ENCODE measurements around the gene S1PR1. TPM values are rescaled to one million over a fixed set of nuclear protein-coding genes. Genes with fewer than 3 reads are reported as not detected.

The S1PR1 gene
- total RNA-seq, 1 experiment from 2014 or later: 1.1 TPM

DNA sequence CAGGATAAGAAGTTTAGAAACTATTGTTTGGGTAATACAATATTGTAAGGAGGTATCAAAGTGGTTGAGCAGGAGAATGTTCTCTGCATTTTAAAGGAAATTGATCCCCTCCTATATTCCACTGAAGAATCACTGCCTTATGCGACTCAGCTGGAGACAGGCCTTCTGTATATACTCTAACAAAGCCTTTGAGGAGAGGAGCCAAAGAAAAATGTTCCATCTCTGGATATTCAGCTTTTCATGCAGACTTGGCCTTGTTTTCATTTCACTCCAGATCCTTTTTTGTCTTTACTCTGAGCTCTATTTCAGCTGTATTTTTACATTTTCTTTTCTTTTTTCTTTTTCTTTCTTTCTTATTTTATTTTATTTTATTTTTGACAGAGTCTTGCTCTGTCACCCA is 42.1 kb upstream of the S1PR1 start:
- no peaks in the 10 kb centered on the region for H3K9me3 ChIP-seq (ENCODE audit: low read depth, low read length, poor library complexity, severe bottlenecking)
- H3K36me3 ChIP-seq (ENCODE audit: insufficient read depth, low read length, poor library complexity, severe bottlenecking): no peaks in the 10 kb centered on the region
- H3K4me3 ChIP-seq (ENCODE audit: low read depth, low read length, poor library complexity, severe bottlenecking): no peak overlapping the region
- no peak for DNase-seq (ENCODE audit: low spot score)
- H3K27me3 ChIP-seq (replicated peaks; ENCODE audit: insufficient read depth, low read depth, low read length, poor library complexity): no peaks in the 10 kb centered on the region
- H3K4me1 ChIP-seq (ENCODE audit: insufficient read depth, low read length, poor library complexity, severe bottlenecking): no peaks in the 10 kb centered on the region
- ChIA-PET CTCF (no interaction called here), POLR2A (ENCODE audit: low non-redundant PET) (no interaction called here)
- TF ChIP-seq EZH2 (IDR thresholded peaks at IDR 0.05; ENCODE audit: borderline replicate concordance, low read depth, low read length, poor library complexity, severe bottlenecking): no peak
- no TSS peak for BruUV-seq (replicated peaks)
- H3K27ac ChIP-seq (ENCODE audit: low read depth, low read length, poor library complexity, severe bottlenecking): no peak overlapping the region
- intact Hi-C loops (cut with micrococcal nuclease; ENCODE audit: unreplicated experiment): no loop called here

GRCh38 chr1:101196668-101197067 is 40.2 kb upstream of the S1PR1 start:
- CTCF ChIA-PET: no interaction called here
- H3K4me3 ChIP-seq (ENCODE audit: low read depth, low read length, poor library complexity, severe bottlenecking): no peak overlapping the region
- no peak for DNase-seq (ENCODE audit: low spot score)
- no peaks in the 10 kb centered on the region for H3K36me3 ChIP-seq (ENCODE audit: insufficient read depth, low read length, poor library complexity, severe bottlenecking)
- POLR2A ChIA-PET (ENCODE audit: low non-redundant PET): no interaction called here
- intact Hi-C loops (cut with micrococcal nuclease; ENCODE audit: unreplicated experiment): no loop called here
- H3K27ac ChIP-seq (ENCODE audit: low read depth, low read length, poor library complexity, severe bottlenecking): no peak overlapping the region
- no peaks in the 10 kb centered on the region for H3K4me1 ChIP-seq (ENCODE audit: insufficient read depth, low read length, poor library complexity, severe bottlenecking)
- no TSS peak for BruUV-seq (replicated peaks)
- TF ChIP-seq EZH2 (IDR thresholded peaks at IDR 0.05; ENCODE audit: borderline replicate concordance, low read depth, low read length, poor library complexity, severe bottlenecking): no peak
- TF ChIP-seq CTCF (conservative IDR thresholded peaks at IDR 0.05; ENCODE audit: low read depth, low read length): no peak
- no peaks in the 10 kb centered on the region for H3K9me3 ChIP-seq (ENCODE audit: low read depth, low read length, poor library complexity, severe bottlenecking)
- no peaks in the 10 kb centered on the region for H3K27me3 ChIP-seq (replicated peaks; ENCODE audit: insufficient read depth, low read depth, low read length, poor library complexity)

DNA sequence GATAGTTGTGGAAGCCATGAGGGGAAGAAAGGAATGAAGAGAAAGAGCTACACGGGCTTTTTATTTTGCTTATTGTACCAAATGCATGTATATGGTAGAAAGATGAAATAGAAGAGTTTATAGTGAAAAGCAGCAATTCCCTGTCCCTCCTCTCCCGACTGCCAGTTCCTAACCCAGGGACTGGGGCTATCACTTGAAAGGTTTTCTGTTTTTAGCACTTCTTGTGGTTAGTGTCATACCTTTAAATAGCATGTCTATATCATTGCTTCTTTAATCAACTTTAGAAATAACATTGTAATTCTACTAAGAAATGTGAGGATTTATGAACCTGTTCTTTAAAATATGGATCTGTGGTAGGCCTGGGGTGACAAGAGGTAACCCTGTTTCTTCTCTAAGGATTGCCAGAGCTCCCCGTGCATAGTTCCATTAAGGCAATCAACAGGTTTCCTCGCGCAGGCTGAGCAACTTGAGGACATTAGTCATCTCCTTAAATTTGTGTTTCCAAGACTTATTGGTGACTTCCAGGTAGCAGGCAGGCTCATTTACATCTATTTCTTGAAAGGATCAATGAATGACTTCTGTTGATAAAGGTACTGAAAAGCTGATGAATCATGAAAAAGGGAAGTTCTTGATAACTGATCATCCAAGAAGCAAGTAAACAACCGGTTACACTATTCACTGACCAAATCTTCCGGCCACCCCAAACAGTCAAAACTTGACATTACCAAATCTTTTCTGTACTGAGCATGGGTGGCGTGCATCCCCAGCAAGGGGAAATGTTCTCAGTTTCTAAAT is 37.8 kb upstream of the S1PR1 start:
- Histone ChIP-seq H3K4me3 (ENCODE audit: low read depth, low read length, poor library complexity, severe bottlenecking) (no peak overlapping the region), H3K27me3 (replicated peaks; ENCODE audit: insufficient read depth, low read depth, low read length, poor library complexity) (no peaks in the 10 kb centered on the region), H3K36me3 (ENCODE audit: insufficient read depth, low read length, poor library complexity, severe bottlenecking) (no peaks in the 10 kb centered on the region), H3K9me3 (ENCODE audit: low read depth, low read length, poor library complexity, severe bottlenecking) (no peaks in the 10 kb centered on the region), H3K4me1 (ENCODE audit: insufficient read depth, low read length, poor library complexity, severe bottlenecking) (no peaks in the 10 kb centered on the region), H3K27ac (ENCODE audit: low read depth, low read length, poor library complexity, severe bottlenecking) (no peak overlapping the region)
- BruUV-seq (replicated peaks): no TSS peak
- intact Hi-C loops (cut with micrococcal nuclease; ENCODE audit: unreplicated experiment): no loop called here
- POLR2A ChIA-PET (ENCODE audit: low non-redundant PET): no interaction called here
- DNase-seq (ENCODE audit: low spot score): no peak
- CTCF ChIA-PET: no interaction called here
- no peak for TF ChIP-seq EZH2 (IDR thresholded peaks at IDR 0.05; ENCODE audit: borderline replicate concordance, low read depth, low read length, poor library complexity, severe bottlenecking)
- no peak for TF ChIP-seq CTCF (conservative IDR thresholded peaks at IDR 0.05; ENCODE audit: low read depth, low read length)

GRCh38 chr1:101199637-101199982 is 37.2 kb upstream of the S1PR1 start:
- H3K4me3 ChIP-seq (ENCODE audit: low read depth, low read length, poor library complexity, severe bottlenecking): no peak overlapping the region
- no peak for TF ChIP-seq EZH2 (IDR thresholded peaks at IDR 0.05; ENCODE audit: borderline replicate concordance, low read depth, low read length, poor library complexity, severe bottlenecking)
- TF ChIP-seq CTCF (conservative IDR thresholded peaks at IDR 0.05; ENCODE audit: low read depth, low read length): no peak
- H3K9me3 ChIP-seq (ENCODE audit: low read depth, low read length, poor library complexity, severe bottlenecking): no peaks in the 10 kb centered on the region
- H3K36me3 ChIP-seq (ENCODE audit: insufficient read depth, low read length, poor library complexity, severe bottlenecking): no peaks in the 10 kb centered on the region
- BruUV-seq (replicated peaks): no TSS peak
- no peaks in the 10 kb centered on the region for H3K27me3 ChIP-seq (replicated peaks; ENCODE audit: insufficient read depth, low read depth, low read length, poor library complexity)
- H3K4me1 ChIP-seq (ENCODE audit: insufficient read depth, low read length, poor library complexity, severe bottlenecking): no peaks in the 10 kb centered on the region
- CTCF ChIA-PET: no interaction called here
- no peak for DNase-seq (ENCODE audit: low spot score)
- intact Hi-C loops (cut with micrococcal nuclease; ENCODE audit: unreplicated experiment): no loop called here
- POLR2A ChIA-PET (ENCODE audit: low non-redundant PET): no interaction called here
- no peak overlapping the region for H3K27ac ChIP-seq (ENCODE audit: low read depth, low read length, poor library complexity, severe bottlenecking)

All from A673 (cell line).